Spleen (tissue), 11 donors: Measurements from ENCODE around the gene CACNG7. TPM values are rescaled to one million over a fixed set of nuclear protein-coding genes. Genes with fewer than 3 reads are reported as not detected.
A peak's percentile ranks its signal among the peaks of the same experiment; 100 is the strongest.

Experiments used
- DNase-seq: peaks from one replicate; pipeline ENCODE4 v3.0.0-alpha.2; 2020
- H3K27ac ChIP-seq, 8 donors: fragments of 200-600 bp; sonication (generic) in 7 of 8; 1 replicate in 4 of 8; 2 replicates in 4 of 8; pipeline versions ENCODE4 v1.5.0 to v1.8.0; 2016 to 2021; ENCODE audit warnings: inconsistent platforms in 4 of 8, mild to moderate bottlenecking in 4 of 8, moderate library complexity in 1 of 8
- H3K27me3 ChIP-seq, 7 donors: fragments of 200-600 bp; sonication (generic) in 6 of 7; replicated peaks in 1 of 7; 1 replicate in 4 of 7; 2 replicates in 3 of 7; pipeline versions ENCODE4 v1.5.0 to v1.8.0; 2016 to 2021; ENCODE audit warnings: inconsistent platforms in 3 of 7, mild to moderate bottlenecking in 1 of 7
- H3K36me3 ChIP-seq, 6 donors: fragments of 200-600 bp; sonication (generic) in 5 of 6; 1 replicate in 4 of 6; 2 replicates in 2 of 6; pipeline versions ENCODE4 v1.5.0 to v1.8.0; 2016 to 2021; ENCODE audit warnings: inconsistent platforms in 2 of 6
- H3K4me1 ChIP-seq, 6 donors: fragments of 200-600 bp; sonication (generic) in 5 of 6; 1 replicate in 3 of 6; 2 replicates in 3 of 6; pipeline versions ENCODE4 v1.5.0 to v1.8.0; 2016 to 2021; ENCODE audit warnings: inconsistent platforms in 3 of 6
- H3K4me3 ChIP-seq, 8 donors: fragments of 200-600 bp; sonication (generic) in 7 of 8; 1 replicate in 4 of 8; 2 replicates in 4 of 8; pipeline versions ENCODE4 v1.5.0 to v1.8.0; 2016 to 2021; ENCODE audit warnings: inconsistent platforms in 4 of 8, mild to moderate bottlenecking in 4 of 8, moderate library complexity in 2 of 8
- H3K9me3 ChIP-seq, 8 donors: fragments of 200-600 bp; sonication (generic) in 7 of 8; 1 replicate in 4 of 8; 2 replicates in 4 of 8; pipeline versions ENCODE4 v1.5.0 to v1.8.0; 2016 to 2021; ENCODE audit warnings: inconsistent platforms in 4 of 8
- CTCF ChIP-seq, 11 experiments: fragments of 200-600 bp in 7 of 11; fragments of 450-650 bp in 4 of 11; sonication (generic) in 4 of 11; IDR thresholded peaks in 8 of 11; conservative IDR thresholded peaks in 3 of 11; 1 replicate in 7 of 11; 2 replicates in 4 of 11; pipeline versions ENCODE4 v1.4.0 to v1.8.0; 2016 to 2021; ENCODE audit warnings: antibody characterized with exemption in 11 of 11, inconsistent platforms in 4 of 11, mild to moderate bottlenecking in 1 of 11
- POLR2A ChIP-seq, 3 donors: fragments of 450-650 bp; IDR thresholded peaks; one replicate each; pipeline ENCODE4 v1.5.1; 2017; ENCODE audit warnings: antibody characterized with exemption in 3 of 3, mild to moderate bottlenecking in 1 of 3
- POLR2AphosphoS5 ChIP-seq, 3 donors: sonication (generic); formaldehyde crosslinking; IDR thresholded peaks; one replicate each; pipeline ENCODE4 v1.5.1; 2017; ENCODE audit warnings: antibody characterized with exemption in 3 of 3
- WGBS, 5 donors: extraction: QIAGEN DNeasy Blood & Tissue Kit in 3 of 5; methylation state at CpG; one replicate each; pipeline versions ENCODE4 v1.1.5 to v1.1.7; 2013 to 2018; 5-methylcytosine and 5-hydroxymethylcytosine counted together
- intact Hi-C: fragments of 100-400 bp; cut with DNase I; formaldehyde crosslinking; loops from one replicate; pipeline ENCODE4 v1.15.0; 2023; ENCODE audit warnings: low total_unique reads
- polyA plus RNA-seq, 3 donors: library from polyadenylated mRNA; stranded (reverse); fragments of 200-250 nt; gene quantifications; one replicate each; pipeline ENCODE4 v1.2.1, GENCODE V29; 2013
- total RNA-seq, 7 donors: library from RNA; depleted of rRNA in 3 of 7; stranded (reverse); fragments of >200 nt in 3 of 7; fragmentation: NEBNext Ultra II Directional in 4 of 7; extraction: Animal tissue kit (Norgen Biotek cat#: 25700) in 4 of 7; gene quantifications; one replicate each; pipeline versions ENCODE4 v1.1.0 to v1.2.1, GENCODE V29; 2016 to 2021
- donor health status: healthy with polysubstance abuse.
- donor health status: DM: no; HTN: no; CAD: no; lungs with moderate emphysema.
- donor health status: DM: no; HTN: no; CAD: no.
- donor health status: Bipolar disorder and iron deficiency.
- donor health status: healthy.
- donor health status: DM: no; HTN: no; CAD: no.
- donor health status: DM: yes; HTN: yes; CAD: no.

CACNG7 gene
- total and polyA plus RNA-seq, 10 donors: not detected

- no peak for DNase-seq
- no peaks in the 10 kb centered on the region for H3K9me3 ChIP-seq
- H3K4me3 ChIP-seq: no peak overlapping the region
- 85 to 94% (median 90%) methylated on average over 6 of the region's 6 CpGs for WGBS, 5 donors
- no peak overlapping the region for H3K27ac ChIP-seq
- H3K36me3 ChIP-seq: no peaks in the 10 kb centered on the region
- intact Hi-C loops: no loop called here
- peaks cover 0 to 70% (median 24%) of the 10 kb centered on the region in 7 donors for H3K27me3 ChIP-seq
- TF ChIP-seq POLR2A (IDR thresholded peaks at IDR 0.05) (no peak), CTCF (IDR thresholded peaks at IDR 0.05 in 8 of 11, conservative IDR thresholded peaks at IDR 0.05 in 3 of 11) (no peak), POLR2AphosphoS5 (IDR thresholded peaks at IDR 0.05) (no peak)
- peaks cover 0 to 15% (median 7%) of the 10 kb centered on the region in 6 donors for H3K4me1 ChIP-seq
Measured at GRCh38 chr19:53988981-53989380, 79.9 kb downstream of the CACNG7 start.

GRCh38 chr19:53989600-53990533, 80.8 kb downstream of the CACNG7 start:
- TF ChIP-seq CTCF (IDR thresholded peaks at IDR 0.05 in 8 of 11, conservative IDR thresholded peaks at IDR 0.05 in 3 of 11) (no peak), POLR2AphosphoS5 (IDR thresholded peaks at IDR 0.05) (no peak), POLR2A (IDR thresholded peaks at IDR 0.05) (no peak)
- H3K4me1 ChIP-seq: peaks cover 0 to 15% (median 7%) of the 10 kb centered on the region in 6 donors

GRCh38 chr19:53991224-53992113, 82.4 kb downstream of the CACNG7 start, which contains the start of gene CACNG6:
CACNG6 (plus strand) TSS chr19:53991637; CDS start chr19:53992878, 1,241 bp downstream.
- H3K27me3 ChIP-seq: peaks cover 0 to 81% (median 24%) of the 10 kb centered on the region in 7 donors
- peaks cover 0 to 15% (median 7%) of the 10 kb centered on the region in 6 donors for H3K4me1 ChIP-seq
- no peak within 1 kb of the TSS for H3K27ac ChIP-seq
- TF ChIP-seq CTCF (IDR thresholded peaks at IDR 0.05 in 8 of 11, conservative IDR thresholded peaks at IDR 0.05 in 3 of 11) (no peak), POLR2AphosphoS5 (IDR thresholded peaks at IDR 0.05) (no peak), POLR2A (IDR thresholded peaks at IDR 0.05) (no peak)
- intact Hi-C loops: no loop called here
- no peak for DNase-seq
- no peaks in the 10 kb centered on the region for H3K36me3 ChIP-seq
- WGBS, 5 donors: 5 to 12% (median 7%) methylated on average over 38 to 63 of the region's 66 CpGs
- no peaks in the 10 kb centered on the region for H3K9me3 ChIP-seq
- peak within 1 kb of the TSS in 5 of 8 donors; percentile 13 to 56 (median 22) for H3K4me3 ChIP-seq

More at GRCh38 chr19:53989600-53990533, 80.8 kb downstream of the CACNG7 start:
- DNase-seq: no peak
- Histone ChIP-seq H3K4me3 (no peak overlapping the region), H3K9me3 (no peaks in the 10 kb centered on the region), H3K27me3 (peaks cover 0 to 72% (median 24%) of the 10 kb centered on the region in 7 donors), H3K27ac (no peak overlapping the region), H3K36me3 (no peaks in the 10 kb centered on the region)
- intact Hi-C loops: no loop called here
- 68 to 80% (median 79%) methylated on average over 19 to 22 of the region's 22 CpGs for WGBS, 5 donors
